ENCODE results near the gene CDC42BPB.

- peak in 2 of 6 experiments; percentile 6 to 11 for TF ChIP-seq CTCF (IDR thresholded peaks at IDR 0.05)
- TF ChIP-seq POLR2AphosphoS5 (IDR thresholded peaks at IDR 0.05), result no peak
Observed at GRCh38 chr14:102929241-102930137, 127.9 kb downstream of the CDC42BPB start.

Data from upper lobe of left lung (tissue), 4 donors.